Testis (tissue), 2 donors: ENCODE results near the gene ANO6.

Experiments used
- POLR2A ChIP-seq: fragments of 450-650 bp; IDR thresholded peaks from one replicate; pipeline ENCODE4 v1.6.1; 2017; ENCODE audit warnings: antibody characterized with exemption, mild to moderate bottlenecking, moderate library complexity
- TF ChIP-seq, protein P1 (sequence below), 3 experiments: fragments of 450-650 bp in 2 of 3; fragments of 200-600 bp in 1 of 3; sonication (generic) in 1 of 3; IDR thresholded peaks; one replicate each; pipeline ENCODE4 v1.5.1; 2016 to 2019; ENCODE audit warnings: antibody characterized with exemption in 3 of 3, mild to moderate bottlenecking in 2 of 3, moderate library complexity in 1 of 3

GRCh38 chr12:45483571-45483970, 267.7 kb downstream of the ANO6 start:
- TF ChIP-seq, protein P1, sequence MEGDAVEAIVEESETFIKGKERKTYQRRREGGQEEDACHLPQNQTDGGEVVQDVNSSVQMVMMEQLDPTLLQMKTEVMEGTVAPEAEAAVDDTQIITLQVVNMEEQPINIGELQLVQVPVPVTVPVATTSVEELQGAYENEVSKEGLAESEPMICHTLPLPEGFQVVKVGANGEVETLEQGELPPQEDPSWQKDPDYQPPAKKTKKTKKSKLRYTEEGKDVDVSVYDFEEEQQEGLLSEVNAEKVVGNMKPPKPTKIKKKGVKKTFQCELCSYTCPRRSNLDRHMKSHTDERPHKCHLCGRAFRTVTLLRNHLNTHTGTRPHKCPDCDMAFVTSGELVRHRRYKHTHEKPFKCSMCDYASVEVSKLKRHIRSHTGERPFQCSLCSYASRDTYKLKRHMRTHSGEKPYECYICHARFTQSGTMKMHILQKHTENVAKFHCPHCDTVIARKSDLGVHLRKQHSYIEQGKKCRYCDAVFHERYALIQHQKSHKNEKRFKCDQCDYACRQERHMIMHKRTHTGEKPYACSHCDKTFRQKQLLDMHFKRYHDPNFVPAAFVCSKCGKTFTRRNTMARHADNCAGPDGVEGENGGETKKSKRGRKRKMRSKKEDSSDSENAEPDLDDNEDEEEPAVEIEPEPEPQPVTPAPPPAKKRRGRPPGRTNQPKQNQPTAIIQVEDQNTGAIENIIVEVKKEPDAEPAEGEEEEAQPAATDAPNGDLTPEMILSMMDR (IDR thresholded peaks at IDR 0.05) = no peak
- TF ChIP-seq POLR2A = no peak
